HG03039 (cell line): ENCODE results near the gene GSN.

ENCODE experiments used
- ATAC-seq: cut with Tn5 transposase; IDR thresholded peaks from one replicate; pipeline ENCODE4 v1.9.1; 2021; ENCODE audit warnings: mild to moderate bottlenecking, moderate library complexity; ENCODE audit not compliant: unreplicated experiment

GSN gene

GRCh38 chr9:121242959-121243346 is 25.0 kb upstream of the GSN start:
- no peak for ATAC-seq

DNA sequence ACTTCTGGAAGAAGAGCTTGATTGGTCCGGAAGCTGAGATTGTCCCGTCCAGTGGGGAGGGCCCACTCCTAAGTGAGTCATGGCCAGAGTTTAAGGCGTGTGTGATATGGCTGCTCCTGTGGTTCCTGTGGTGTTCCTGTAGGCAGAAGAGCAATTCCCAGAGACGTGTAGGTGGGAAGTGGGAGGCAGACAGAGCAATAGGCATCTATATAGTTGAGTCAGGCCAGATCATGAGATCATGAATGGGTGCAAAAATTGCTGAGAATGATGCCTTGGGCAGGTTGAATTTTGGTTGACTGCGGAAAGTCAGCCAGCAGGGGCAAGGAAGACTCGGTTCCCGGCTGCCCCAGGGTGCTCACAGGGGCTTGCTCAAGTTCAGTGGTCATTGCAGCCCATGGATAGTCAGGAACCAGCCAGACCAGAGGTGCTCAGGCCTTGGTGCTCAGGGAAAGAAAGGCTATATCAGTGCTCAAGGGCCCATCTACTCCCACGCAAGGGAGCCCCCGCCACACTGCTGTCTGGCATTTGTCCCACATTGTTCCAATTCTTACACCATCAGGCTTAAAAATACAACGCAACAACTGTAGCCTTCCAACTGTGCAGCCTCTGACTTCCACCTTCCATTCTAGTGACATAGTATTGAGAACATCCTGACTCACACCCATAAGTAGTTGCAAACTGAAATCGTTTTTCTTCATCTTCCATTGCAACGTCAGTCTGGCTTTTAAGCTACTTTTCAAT is 21.0 kb upstream of the GSN start:
- ATAC-seq, result no peak

DNA sequence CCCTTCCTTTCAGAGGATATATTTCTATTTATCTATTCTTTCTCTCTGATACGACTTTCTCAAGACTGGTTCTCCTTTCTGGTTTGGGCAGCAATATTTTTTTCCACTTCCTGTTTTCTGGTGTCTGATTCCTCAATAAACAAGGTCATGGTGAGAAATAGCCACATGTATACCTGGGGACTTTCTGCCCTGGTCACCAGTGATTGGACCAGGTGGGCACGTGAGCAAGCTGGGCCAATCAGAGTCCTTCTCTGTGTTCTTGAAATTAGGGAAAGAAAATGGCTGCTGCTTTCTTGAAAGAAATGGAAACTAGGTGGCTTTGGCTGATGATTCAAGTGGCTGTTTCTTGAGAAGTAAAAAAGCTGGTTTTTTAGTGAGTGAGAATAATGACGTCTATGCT is 18.4 kb upstream of the GSN start:
- ATAC-seq, result no peak

DNA sequence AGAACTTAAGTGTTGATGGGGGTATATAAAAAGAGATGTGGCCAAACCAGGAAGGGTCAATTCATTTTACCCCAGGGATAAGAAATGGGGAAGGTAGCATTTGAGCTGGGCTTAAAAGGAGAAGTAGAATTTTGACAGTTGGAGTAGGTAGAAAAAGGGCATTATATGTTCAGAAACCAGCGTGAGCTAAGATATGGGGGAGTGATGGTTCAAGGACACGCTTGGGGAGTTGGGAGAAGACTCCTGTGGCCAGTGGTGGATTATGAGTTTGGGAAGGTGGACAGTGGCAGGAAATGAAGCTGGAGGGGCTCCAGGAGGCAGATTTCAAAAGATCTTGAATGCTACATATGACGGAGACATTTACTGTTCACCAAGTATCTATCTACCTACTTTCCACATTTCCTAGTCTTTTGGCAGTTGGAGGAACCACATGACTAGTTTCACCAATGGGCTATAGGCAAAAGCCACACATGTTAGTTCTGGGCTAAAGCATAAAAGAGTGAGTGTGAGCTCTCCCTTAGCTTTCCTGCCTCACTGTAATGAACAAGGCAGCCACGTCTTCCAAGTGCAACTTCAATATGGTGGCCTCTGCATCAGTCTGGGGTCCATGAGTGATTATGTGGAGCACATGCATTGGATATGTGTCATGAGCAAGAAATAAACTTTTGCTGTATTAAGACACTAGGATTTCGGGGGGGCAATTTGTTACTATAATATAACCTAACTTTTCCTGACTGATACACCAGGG is 15.7 kb upstream of the GSN start:
- ATAC-seq, result no peak

GRCh38 chr9:121253162-121253561 is 14.8 kb upstream of the GSN start:
- ATAC-seq, result no peak

- ATAC-seq, result no peak
Observed at GRCh38 chr9:121253821-121254501, 14.0 kb upstream of the GSN start.

DNA sequence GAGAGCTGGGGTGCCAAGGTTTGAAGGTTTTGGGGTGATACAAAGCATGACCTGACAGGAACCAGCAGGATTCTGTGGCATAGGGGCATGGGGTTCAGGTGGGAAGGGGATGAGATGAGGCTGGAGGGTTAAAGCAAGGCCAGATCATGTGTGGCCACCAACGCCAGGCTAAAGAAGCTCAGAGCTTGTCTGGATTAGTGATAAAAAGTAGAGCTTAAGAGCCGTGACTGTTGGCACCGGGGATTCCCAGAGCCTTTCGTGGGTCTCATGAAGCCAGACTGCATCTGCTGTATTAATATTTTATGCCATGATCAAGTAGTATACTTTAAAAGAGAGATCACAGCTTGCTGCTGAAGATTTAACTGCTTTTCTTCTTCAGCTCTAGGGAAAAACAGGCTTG is 8.5 kb upstream of the GSN start:
- ATAC-seq, result no peak

GRCh38 chr9:121259935-121260334 is 8.0 kb upstream of the GSN start:
- ATAC-seq, result no peak

GRCh38 chr9:121260457-121261106 is 7.4 kb upstream of the GSN start:
- ATAC-seq, result no peak

- no peak for ATAC-seq
Observed at GRCh38 chr9:121261107-121261460, 6.9 kb upstream of the GSN start.

GRCh38 chr9:121261755-121262154 is 6.2 kb upstream of the GSN start:
- ATAC-seq, result no peak

- no peak for ATAC-seq
Observed at GRCh38 chr9:121262423-121262822, 5.5 kb upstream of the GSN start.

- ATAC-seq, result no peak
Observed at GRCh38 chr9:121262953-121263352, 5.0 kb upstream of the GSN start.

DNA sequence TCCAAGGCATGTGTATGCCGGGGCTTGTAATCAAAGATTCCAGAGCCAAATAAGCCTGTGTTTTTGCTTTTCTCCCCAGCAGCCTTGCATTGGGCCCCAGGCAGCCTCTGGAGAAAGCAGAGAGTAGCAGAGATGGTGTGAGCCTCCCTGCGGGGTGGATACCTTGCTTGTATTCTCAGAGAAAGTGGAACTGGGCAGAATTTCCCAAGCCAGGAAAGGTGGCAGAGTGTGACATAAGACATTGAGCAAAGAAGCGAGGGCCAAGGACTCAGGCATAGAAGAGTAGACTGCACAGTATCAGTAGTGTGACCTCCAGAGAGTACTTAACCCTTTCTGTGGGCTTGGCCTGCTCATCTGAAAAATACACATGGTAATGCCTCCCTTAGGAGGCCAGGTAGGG is 1.6 kb upstream of the GSN start:
- ATAC-seq, result no peak

DNA sequence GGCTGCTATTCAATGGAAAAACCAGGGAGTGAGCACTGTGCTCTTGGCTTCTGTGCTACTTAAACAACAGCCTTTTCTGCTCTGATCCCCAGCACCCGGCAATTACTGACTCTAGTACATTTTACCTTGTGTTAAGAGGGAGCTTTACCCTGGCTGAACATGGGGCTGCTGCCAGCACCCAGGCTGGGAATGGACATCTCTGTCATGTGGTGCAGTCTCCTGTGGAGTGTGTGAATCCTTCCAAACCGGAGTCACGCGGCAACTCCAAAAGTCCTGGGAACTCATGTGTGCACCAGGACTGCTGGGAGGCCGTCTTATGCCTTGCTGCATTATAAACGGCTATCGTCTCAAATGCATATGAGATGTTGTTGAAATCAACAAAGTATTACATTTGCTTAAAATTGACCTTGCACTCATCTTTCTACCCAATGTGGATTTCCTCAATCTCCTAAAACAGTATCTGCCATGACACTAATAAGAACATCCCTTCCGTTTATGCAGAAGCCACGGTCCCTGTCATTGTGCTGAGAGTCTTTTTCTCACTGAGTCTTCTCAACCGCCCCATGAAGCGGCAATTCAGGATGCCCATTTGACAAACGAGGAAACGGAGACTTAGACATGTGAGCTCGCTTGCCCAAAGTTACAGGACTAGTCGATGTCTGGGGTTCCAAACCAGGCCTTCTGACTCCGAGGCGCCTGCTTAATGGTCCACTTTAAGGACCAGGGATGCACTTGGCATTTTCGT is 884 bp upstream of the GSN start:
- ATAC-seq, result no peak

DNA sequence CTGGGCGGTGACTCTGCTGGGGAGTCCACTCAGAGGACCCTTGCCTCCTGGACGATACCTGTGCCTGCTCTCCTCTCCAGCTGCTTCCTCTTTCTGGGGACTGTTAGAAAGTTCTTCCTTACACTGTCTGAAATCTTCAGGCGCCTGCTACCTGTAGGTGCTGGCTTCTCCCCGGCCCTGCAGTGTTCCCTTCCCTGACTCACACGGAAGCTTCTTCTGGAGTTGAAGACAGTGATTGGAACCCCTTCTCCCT is 562 bp downstream of the GSN start:
- no peak for ATAC-seq

DNA sequence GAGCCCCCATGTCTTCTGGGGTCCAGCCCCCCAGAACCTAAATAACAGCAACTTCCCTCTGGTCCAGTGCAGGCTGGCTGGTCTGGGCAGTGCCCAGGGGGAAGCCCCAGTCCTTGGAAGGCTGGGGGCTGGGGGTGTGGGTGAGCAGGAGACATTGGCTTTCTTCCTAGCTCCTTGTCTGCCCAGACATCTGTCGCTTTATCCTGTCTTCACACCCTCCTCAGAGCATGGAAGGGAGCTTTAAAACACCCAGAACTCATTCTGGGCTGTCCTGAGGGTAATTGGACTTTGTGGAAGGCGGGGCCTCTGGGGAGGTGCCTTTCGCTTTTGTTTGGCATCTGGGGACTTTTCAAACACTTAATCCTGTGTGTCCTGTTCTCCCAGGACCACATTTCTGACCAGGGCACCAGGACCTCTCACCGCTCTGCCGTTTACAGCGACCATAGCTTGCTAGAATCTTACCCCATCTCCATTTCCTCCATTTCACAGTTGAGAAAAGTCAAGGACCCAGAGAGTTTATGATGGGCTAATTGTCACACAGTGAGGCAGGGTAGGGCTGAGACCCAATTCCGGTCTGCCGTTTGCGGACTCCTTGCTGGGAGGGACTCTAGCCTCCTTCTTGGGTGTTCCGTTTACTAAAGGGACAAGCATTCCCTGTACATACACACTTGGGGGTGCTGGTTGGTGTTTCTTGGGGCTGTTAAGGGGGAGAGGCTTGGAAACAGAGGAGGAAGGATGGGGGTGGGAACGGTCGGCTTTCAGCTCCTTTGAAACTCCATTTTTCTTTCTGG is 1.1 kb downstream of the GSN start:
- no peak for ATAC-seq

GRCh38 chr9:121269642-121270254 is 1.8 kb downstream of the GSN start:
- no peak for ATAC-seq

DNA sequence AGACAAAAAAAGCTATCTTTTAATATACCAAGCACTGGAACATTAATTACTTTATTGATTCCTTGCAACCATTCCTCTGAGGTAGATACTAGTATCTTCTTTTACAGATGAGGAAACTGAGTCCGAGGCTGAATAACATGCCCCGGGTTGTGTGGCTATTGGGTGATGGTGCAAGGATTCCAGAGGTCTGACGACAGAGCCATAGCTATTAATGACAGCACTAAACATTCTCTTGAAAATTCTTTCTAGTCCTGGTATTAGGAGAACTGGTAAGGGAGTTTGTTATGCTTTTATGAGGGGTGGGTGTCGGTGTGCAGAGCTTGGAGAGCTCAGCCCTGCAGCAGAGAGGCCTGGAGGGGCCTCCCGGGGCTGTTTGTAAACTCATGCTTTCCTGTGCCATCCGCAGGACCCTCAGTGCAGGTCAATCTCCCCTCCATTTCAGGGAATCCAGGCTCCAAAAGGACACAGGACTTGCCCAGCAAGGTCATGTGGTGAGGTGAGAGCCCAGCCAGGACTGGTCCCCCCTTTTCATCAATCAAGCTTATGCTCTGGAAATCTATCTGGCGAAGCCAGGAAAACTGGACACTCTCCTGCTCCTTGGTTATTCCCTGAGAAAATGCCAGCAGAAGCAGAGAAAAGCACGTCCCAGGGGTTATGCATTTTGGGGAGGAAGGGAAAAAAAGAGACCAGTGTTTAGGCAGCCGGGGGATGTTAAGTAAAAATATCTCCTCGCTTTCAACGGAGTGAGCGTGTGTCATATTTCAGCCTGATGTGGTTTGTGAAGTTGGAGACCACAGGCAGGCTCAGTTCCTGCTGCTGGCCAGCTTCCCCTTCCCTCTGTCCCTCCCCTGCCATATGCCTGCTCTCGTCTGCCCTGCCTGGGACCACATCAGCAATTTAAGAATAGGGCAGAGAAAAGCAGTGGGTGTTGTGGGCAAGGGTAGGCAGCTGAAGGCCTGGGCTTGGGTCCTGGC is 3.7 kb downstream of the GSN start:
- no peak for ATAC-seq
